Measurements from ENCODE around the gene STXBP4. TPM values are rescaled to one million over a fixed set of nuclear protein-coding genes. Genes with fewer than 3 reads are reported as not detected.

Gene STXBP4
- total and polyA plus RNA-seq, 2 donors from 2014 or later = 4.5 to 20.2 TPM

- DNase-seq (no peak), FAIRE-seq (peak; percentile 68)
- no peaks in the 10 kb centered on the region for H3K9me3 ChIP-seq (ENCODE audit: control insufficient read depth in 2 of 3, insufficient read depth in 1 of 3, low read length in 3 of 3)
- H3K36me3 ChIP-seq (ENCODE audit: control insufficient read depth in 2 of 3, insufficient read depth in 3 of 3, low read length in 3 of 3) = no peaks in the 10 kb centered on the region
- no peak overlapping the region for H3K9ac ChIP-seq (ENCODE audit: low read length in 3 of 3)
- no peaks in the 10 kb centered on the region for H3K27me3 ChIP-seq (ENCODE audit: control insufficient read depth, insufficient read depth, low read length)
- no peak overlapping the region for H3K27ac ChIP-seq (ENCODE audit: low read depth in 2 of 2, low read length in 2 of 2)
- intact Hi-C loops (cut with DNase I) = no loop called here
- TF ChIP-seq, protein P1, sequence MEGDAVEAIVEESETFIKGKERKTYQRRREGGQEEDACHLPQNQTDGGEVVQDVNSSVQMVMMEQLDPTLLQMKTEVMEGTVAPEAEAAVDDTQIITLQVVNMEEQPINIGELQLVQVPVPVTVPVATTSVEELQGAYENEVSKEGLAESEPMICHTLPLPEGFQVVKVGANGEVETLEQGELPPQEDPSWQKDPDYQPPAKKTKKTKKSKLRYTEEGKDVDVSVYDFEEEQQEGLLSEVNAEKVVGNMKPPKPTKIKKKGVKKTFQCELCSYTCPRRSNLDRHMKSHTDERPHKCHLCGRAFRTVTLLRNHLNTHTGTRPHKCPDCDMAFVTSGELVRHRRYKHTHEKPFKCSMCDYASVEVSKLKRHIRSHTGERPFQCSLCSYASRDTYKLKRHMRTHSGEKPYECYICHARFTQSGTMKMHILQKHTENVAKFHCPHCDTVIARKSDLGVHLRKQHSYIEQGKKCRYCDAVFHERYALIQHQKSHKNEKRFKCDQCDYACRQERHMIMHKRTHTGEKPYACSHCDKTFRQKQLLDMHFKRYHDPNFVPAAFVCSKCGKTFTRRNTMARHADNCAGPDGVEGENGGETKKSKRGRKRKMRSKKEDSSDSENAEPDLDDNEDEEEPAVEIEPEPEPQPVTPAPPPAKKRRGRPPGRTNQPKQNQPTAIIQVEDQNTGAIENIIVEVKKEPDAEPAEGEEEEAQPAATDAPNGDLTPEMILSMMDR (IDR thresholded peaks at IDR 0.05; ENCODE audit: borderline replicate concordance, extremely low read depth, insufficient read depth) = no peak
- H3K4me3 ChIP-seq (ENCODE audit: low read length in 3 of 3) = no peak overlapping the region
- H3K4me1 ChIP-seq (ENCODE audit: control insufficient read depth in 2 of 3, insufficient read depth in 2 of 3, low read depth in 1 of 3, low read length in 3 of 3) = no peaks in the 10 kb centered on the region
Measured at GRCh38 chr17:55053855-55054254, 85.3 kb downstream of the STXBP4 start.

GRCh38 chr17:55054429-55054828 is 85.9 kb downstream of the STXBP4 start:
- TF ChIP-seq, protein P1 (IDR thresholded peaks at IDR 0.05; ENCODE audit: borderline replicate concordance, extremely low read depth, insufficient read depth) = no peak
- no peak overlapping the region for H3K4me3 ChIP-seq (ENCODE audit: low read length in 3 of 3)
- FAIRE-seq (no peak), DNase-seq (no peak)
- no peaks in the 10 kb centered on the region for H3K4me1 ChIP-seq (ENCODE audit: control insufficient read depth in 2 of 3, insufficient read depth in 2 of 3, low read depth in 1 of 3, low read length in 3 of 3)
- H3K27me3 ChIP-seq (ENCODE audit: control insufficient read depth, insufficient read depth, low read length) = no peaks in the 10 kb centered on the region
- no peak overlapping the region for H3K27ac ChIP-seq (ENCODE audit: low read depth in 2 of 2, low read length in 2 of 2)
- intact Hi-C loops (cut with DNase I) = no loop called here
- H3K36me3 ChIP-seq (ENCODE audit: control insufficient read depth in 2 of 3, insufficient read depth in 3 of 3, low read length in 3 of 3) = no peaks in the 10 kb centered on the region
- no peaks in the 10 kb centered on the region for H3K9me3 ChIP-seq (ENCODE audit: control insufficient read depth in 2 of 3, insufficient read depth in 1 of 3, low read length in 3 of 3)
- no peak overlapping the region for H3K9ac ChIP-seq (ENCODE audit: low read length in 3 of 3)

DNA sequence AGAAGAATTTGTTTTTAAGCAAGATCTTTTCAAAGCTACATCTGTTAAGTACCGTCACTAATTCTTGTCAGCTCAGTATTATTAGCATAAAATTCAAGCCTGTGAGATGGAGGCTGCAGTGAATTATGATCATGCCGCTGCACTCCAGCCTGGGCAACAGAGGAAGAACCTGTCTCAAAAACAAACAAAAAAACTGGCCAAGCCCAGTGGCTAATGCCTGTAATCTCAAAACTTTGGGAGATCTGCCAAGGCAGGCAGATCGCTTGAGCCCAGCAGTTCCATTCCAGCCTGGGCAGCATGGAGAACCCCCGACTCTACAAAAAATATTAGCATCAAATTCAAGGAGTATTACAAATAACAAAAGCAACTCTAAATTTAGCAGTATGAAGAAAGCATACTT is 88.0 kb downstream of the STXBP4 start:
- no peak for FAIRE-seq
- no peak overlapping the region for H3K4me3 ChIP-seq (ENCODE audit: low read length in 3 of 3)
- no peak for DNase-seq
- H3K9ac ChIP-seq (ENCODE audit: low read length in 3 of 3) = no peak overlapping the region
- TF ChIP-seq, protein P1 (IDR thresholded peaks at IDR 0.05; ENCODE audit: borderline replicate concordance, extremely low read depth, insufficient read depth) = no peak
- no peaks in the 10 kb centered on the region for H3K9me3 ChIP-seq (ENCODE audit: control insufficient read depth in 2 of 3, insufficient read depth in 1 of 3, low read length in 3 of 3)
- no peak overlapping the region for H3K27ac ChIP-seq (ENCODE audit: low read depth in 2 of 2, low read length in 2 of 2)
- H3K4me1 ChIP-seq (ENCODE audit: control insufficient read depth in 2 of 3, insufficient read depth in 2 of 3, low read depth in 1 of 3, low read length in 3 of 3) = no peaks in the 10 kb centered on the region
- no peaks in the 10 kb centered on the region for H3K36me3 ChIP-seq (ENCODE audit: control insufficient read depth in 2 of 3, insufficient read depth in 3 of 3, low read length in 3 of 3)
- H3K27me3 ChIP-seq (ENCODE audit: control insufficient read depth, insufficient read depth, low read length) = no peaks in the 10 kb centered on the region
- intact Hi-C loops (cut with DNase I) = no loop called here

DNA sequence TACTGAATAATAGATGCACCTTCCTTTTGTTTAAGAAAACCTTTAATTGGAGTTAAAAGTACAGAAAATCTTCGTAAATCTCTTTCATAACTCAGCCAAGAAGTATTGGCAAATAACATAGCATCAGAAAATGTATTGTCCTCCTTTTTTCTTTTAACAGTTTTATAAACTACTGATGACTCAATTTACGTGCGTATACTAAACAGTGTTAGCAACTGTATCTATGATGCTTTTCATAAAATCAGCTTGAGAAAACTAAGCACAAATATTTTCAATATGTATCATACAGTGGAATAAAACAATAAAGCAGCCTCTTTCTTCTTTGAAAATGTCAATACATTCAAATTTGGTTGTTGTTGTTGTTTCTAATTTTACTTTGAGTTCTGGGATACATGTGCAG is 88.6 kb downstream of the STXBP4 start:
- FAIRE-seq = no peak

More for the DNA sequence above, 88.6 kb downstream of the STXBP4 start:
- Histone ChIP-seq H3K4me3 (ENCODE audit: low read length in 3 of 3) (no peak overlapping the region), H3K9me3 (ENCODE audit: control insufficient read depth in 2 of 3, insufficient read depth in 1 of 3, low read length in 3 of 3) (no peaks in the 10 kb centered on the region), H3K27me3 (ENCODE audit: control insufficient read depth, insufficient read depth, low read length) (no peaks in the 10 kb centered on the region), H3K4me1 (ENCODE audit: control insufficient read depth in 2 of 3, insufficient read depth in 2 of 3, low read depth in 1 of 3, low read length in 3 of 3) (no peaks in the 10 kb centered on the region), H3K27ac (ENCODE audit: low read depth in 2 of 2, low read length in 2 of 2) (no peak overlapping the region), H3K36me3 (ENCODE audit: control insufficient read depth in 2 of 3, insufficient read depth in 3 of 3, low read length in 3 of 3) (no peaks in the 10 kb centered on the region), H3K9ac (ENCODE audit: low read length in 3 of 3) (no peak overlapping the region)
- intact Hi-C loops (cut with DNase I) = no loop called here
- TF ChIP-seq, protein P1 (IDR thresholded peaks at IDR 0.05; ENCODE audit: borderline replicate concordance, extremely low read depth, insufficient read depth) = no peak
- no peak for DNase-seq

All from kidney (tissue), 14 donors.